Activated T-helper 1 cell treated with anti-CD3 and anti-CD28 coated beads, Interleukin-2, amount 50 U/mL, for 16 hours (primary cell): ENCODE measurements around the gene RAB11FIP3.
"Not testable (repeated sequence)": the region's sequence is repeated elsewhere in the genome, so short reads cannot be mapped to it uniquely, and the experiment has no call there.

Experiments used
- DNase-seq, 2 donors: peaks; one replicate each; pipeline ENCODE4 v3.0.0-alpha.2; 2020; ENCODE audit warnings: low read depth in 1 of 2, low spot score in 1 of 2

The RAB11FIP3 gene

GRCh38 chr16:460787-461186 lies 35.3 kb downstream of the RAB11FIP3 start:
- no peak for DNase-seq

GRCh38 chr16:463071-463470 lies 37.6 kb downstream of the RAB11FIP3 start:
- DNase-seq: no peak

GRCh38 chr16:466651-467050 lies 41.2 kb downstream of the RAB11FIP3 start:
- no peak for DNase-seq

GRCh38 chr16:467249-467871 lies 41.9 kb downstream of the RAB11FIP3 start:
- not testable (repeated sequence) for DNase-seq

- DNase-seq: no peak
These were observed 42.8 kb downstream of the RAB11FIP3 start for GRCh38 chr16:468068-468821.

GRCh38 chr16:469459-469858 lies 44.0 kb downstream of the RAB11FIP3 start:
- DNase-seq: not testable (repeated sequence)

- DNase-seq: no peak
These were observed 45.0 kb downstream of the RAB11FIP3 start for GRCh38 chr16:470418-470817.

- no peak for DNase-seq
These were observed 46.1 kb downstream of the RAB11FIP3 start for GRCh38 chr16:471353-472198.

- no peak for DNase-seq
These were observed 46.7 kb downstream of the RAB11FIP3 start for GRCh38 chr16:472199-472504.

- DNase-seq: no peak
These were observed 47.9 kb downstream of the RAB11FIP3 start for GRCh38 chr16:473046-474043.

- DNase-seq: no peak
These were observed 49.1 kb downstream of the RAB11FIP3 start for GRCh38 chr16:474420-475122.

GRCh38 chr16:476039-476438 lies 50.6 kb downstream of the RAB11FIP3 start:
- DNase-seq: no peak

GRCh38 chr16:477301-478157 lies 52.1 kb downstream of the RAB11FIP3 start:
- no peak for DNase-seq

- DNase-seq: not testable (repeated sequence)
These were observed 52.8 kb downstream of the RAB11FIP3 start for GRCh38 chr16:478287-478686.

GRCh38 chr16:482468-483185 lies 57.2 kb downstream of the RAB11FIP3 start:
- no peak for DNase-seq

GRCh38 chr16:483341-484075 lies 58.1 kb downstream of the RAB11FIP3 start:
- DNase-seq: no peak

- DNase-seq: no peak
These were observed 64.2 kb downstream of the RAB11FIP3 start for GRCh38 chr16:489606-490005.

GRCh38 chr16:490768-491167 lies 65.3 kb downstream of the RAB11FIP3 start:
- no peak for DNase-seq
